Smooth muscle cell of the coronary artery (primary cell): ENCODE data around the gene OLFML3. TPM values are rescaled to one million over a fixed set of nuclear protein-coding genes. Genes with fewer than 3 reads are reported as not detected.

Source experiments
- total RNA-seq: library from RNA; depleted of rRNA; stranded (reverse); fragments of >200 nt; gene quantifications from 2 replicates; pipeline ENCODE4 v1.2.3, GENCODE V29; 2014; ENCODE audit warnings: low replicate concordance

Gene OLFML3
- 22.5 and 80.3 TPM in 2 replicates for total RNA-seq

GRCh38 chr1:113978863-113979702, at the start of gene OLFML3:
TSS of gene OLFML3 (plus strand) at chr1:113979474. CDS start at chr1:113979517, 43 bp downstream.

Other genes with a start within 250 kb of the OLFML3 start
- gene PHTF1, start 220.0 kb upstream of the OLFML3 start, total RNA-seq: 16.4 and 26.1 TPM in 2 replicates
- 6.0 and 23.6 TPM in 2 replicates for gene RSBN1, start 167.0 kb upstream of the OLFML3 start, total RNA-seq
- 0.08 and 1.9 TPM in 2 replicates for gene PTPN22, start 107.8 kb upstream of the OLFML3 start, total RNA-seq
- 0.08 TPM in 1 of 2 replicates, not detected in the other for gene BCL2L15, start 91.9 kb upstream of the OLFML3 start, total RNA-seq
- 12.9 and 22.3 TPM in 2 replicates for gene AP4B1, start 74.7 kb upstream of the OLFML3 start, total RNA-seq
- gene DCLRE1B, start 74.1 kb upstream of the OLFML3 start, total RNA-seq: 0.82 and 1.4 TPM in 2 replicates
- gene HIPK1, start 50.1 kb upstream of the OLFML3 start, total RNA-seq: 17.4 and 17.7 TPM in 2 replicates
- gene SYT6, start 174.4 kb downstream of the OLFML3 start, total RNA-seq: not detected in 2 replicates